ENCODE results near the gene MUS81. TPM values are rescaled to one million over a fixed set of nuclear protein-coding genes. Genes with fewer than 3 reads are reported as not detected.

MUS81 gene
- total RNA-seq, 2 donors from 2014 or later = 51.0 to 64.5 TPM

- Mint-ChIP-seq H3K4me3 (no peak within 1 kb of the TSS), H3K9me3 (peaks cover 5% of the 10 kb centered on the region), H3K36me3 (ENCODE audit: low read depth) (no peaks in the 10 kb centered on the region), H3K4me1 (peaks cover 4% of the 10 kb centered on the region), H3K27me3 (ENCODE audit: insufficient read depth) (peaks cover 24% of the 10 kb centered on the region), H3K27ac (no peak within 1 kb of the TSS)
- DNase-seq = peak; percentile 98
- 1 to 2% methylated on average over 18 to 63 of the region's 63 CpGs for WGBS, 2 experiments (ENCODE audit: insufficient coverage in 1 of 2, insufficient read length in 1 of 2)
- Histone ChIP-seq H3K27me3 (ENCODE audit: control insufficient read depth, insufficient read depth, low read length, poor library complexity, severe bottlenecking) (peaks cover 11% of the 10 kb centered on the region), H3K9ac (ENCODE audit: extremely low read depth, low read length, poor library complexity, severe bottlenecking) (peak within 1 kb of the TSS; percentile 60), H3K36me3 (ENCODE audit: control insufficient read depth, insufficient read depth, low read length) (no peaks in the 10 kb centered on the region), H3K27ac (ENCODE audit: low read depth, low read length) (peak within 1 kb of the TSS; percentile 26), H3K4me1 (ENCODE audit: control insufficient read depth, insufficient read depth, low read length) (no peaks in the 10 kb centered on the region), H3K4me3 (ENCODE audit: low read length) (peak within 1 kb of the TSS; percentile 79), H3K9me3 (ENCODE audit: control insufficient read depth, low read length) (no peaks in the 10 kb centered on the region)
- no peak for TF ChIP-seq CTCF (conservative IDR thresholded peaks at IDR 0.05)
Observed at GRCh38 chr11:65833297-65834030, 26.8 kb upstream of the MUS81 start, which contains the start of gene SNX32. SNX32 (plus strand) TSS chr11:65833963; CDS start chr11:65834066, 103 bp downstream.

GRCh38 chr11:65834202-65834601 is 26.0 kb upstream of the MUS81 start:
- Mint-ChIP-seq H3K4me3 (no peak overlapping the region), H3K9me3 (peaks cover 5% of the 10 kb centered on the region), H3K4me1 (peaks cover 4% of the 10 kb centered on the region), H3K36me3 (ENCODE audit: low read depth) (no peaks in the 10 kb centered on the region), H3K27ac (no peak overlapping the region), H3K27me3 (ENCODE audit: insufficient read depth) (peaks cover 24% of the 10 kb centered on the region)
- no peak for TF ChIP-seq CTCF (conservative IDR thresholded peaks at IDR 0.05)
- no peaks in the 10 kb centered on the region for H3K4me1 ChIP-seq (ENCODE audit: control insufficient read depth, insufficient read depth, low read length)
- H3K36me3 ChIP-seq (ENCODE audit: control insufficient read depth, insufficient read depth, low read length) = no peaks in the 10 kb centered on the region
- no peak for DNase-seq
- no peak overlapping the region for H3K27ac ChIP-seq (ENCODE audit: low read depth, low read length)
- H3K4me3 ChIP-seq (ENCODE audit: low read length) = peak overlapping the region; percentile 79
- no peaks in the 10 kb centered on the region for H3K9me3 ChIP-seq (ENCODE audit: control insufficient read depth, low read length)
- 57 to 67% methylated on average over 3 to 6 of the region's 6 CpGs for WGBS, 2 experiments (ENCODE audit: insufficient coverage in 1 of 2, insufficient read length in 1 of 2)
- peaks cover 11% of the 10 kb centered on the region for H3K27me3 ChIP-seq (ENCODE audit: control insufficient read depth, insufficient read depth, low read length, poor library complexity, severe bottlenecking)
- no peak overlapping the region for H3K9ac ChIP-seq (ENCODE audit: extremely low read depth, low read length, poor library complexity, severe bottlenecking)

DNA sequence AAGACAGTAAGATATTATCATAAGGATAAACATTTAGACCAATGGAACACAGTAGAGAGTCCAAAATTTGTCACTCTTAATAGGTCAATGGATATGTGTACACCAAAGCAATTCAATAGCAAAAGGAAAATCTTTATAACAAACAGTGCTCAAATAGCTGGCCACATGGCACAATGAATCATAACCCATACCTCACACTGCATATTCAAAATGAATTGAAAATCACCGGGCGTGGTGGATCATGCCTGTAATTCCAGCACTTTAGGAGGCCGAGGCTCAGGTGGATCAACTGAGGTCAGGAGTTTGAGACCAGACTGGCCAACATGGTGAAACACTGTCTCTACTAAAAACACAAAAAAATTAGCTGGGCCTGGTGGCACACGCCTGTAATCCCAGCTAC is 18.1 kb upstream of the MUS81 start:
- Histone ChIP-seq H3K36me3 (ENCODE audit: control insufficient read depth, insufficient read depth, low read length) (no peaks in the 10 kb centered on the region), H3K4me1 (ENCODE audit: control insufficient read depth, insufficient read depth, low read length) (peaks cover 5% of the 10 kb centered on the region), H3K27ac (ENCODE audit: low read depth, low read length) (no peak overlapping the region), H3K4me3 (ENCODE audit: low read length) (no peak overlapping the region), H3K9ac (ENCODE audit: extremely low read depth, low read length, poor library complexity, severe bottlenecking) (no peak overlapping the region), H3K9me3 (ENCODE audit: control insufficient read depth, low read length) (no peaks in the 10 kb centered on the region), H3K27me3 (ENCODE audit: control insufficient read depth, insufficient read depth, low read length, poor library complexity, severe bottlenecking) (no peaks in the 10 kb centered on the region)
- Mint-ChIP-seq H3K27ac (no peak overlapping the region), H3K36me3 (ENCODE audit: low read depth) (no peaks in the 10 kb centered on the region), H3K9me3 (peaks cover 2% of the 10 kb centered on the region), H3K4me1 (peaks cover 4% of the 10 kb centered on the region), H3K4me3 (no peak overlapping the region), H3K27me3 (ENCODE audit: insufficient read depth) (peaks cover 6% of the 10 kb centered on the region)
- WGBS, 2 experiments (ENCODE audit: insufficient coverage in 1 of 2, insufficient read length in 1 of 2) = 94 to 100% methylated on average over 4 of the region's 4 CpGs
- no peak for TF ChIP-seq CTCF (conservative IDR thresholded peaks at IDR 0.05)
- DNase-seq = no peak

Data from endodermal cell (in vitro differentiated cells).